SK-N-SH treated with all-trans-retinoic acid at 6 μM for 48 hours (cell line): Measurements from ENCODE around the gene DPP10.

Experiments used
- ATAC-seq: fragments of 200-7000 bp; cut with Tn5 transposase; 3 replicates; pipeline ENCODE4 v1.9.1; 2020; ENCODE audit warnings: mild to moderate bottlenecking, moderate library complexity
- ARNTL ChIP-seq: fragments of 450-650 bp; formaldehyde crosslinking; IDR thresholded peaks from 2 replicates; pipeline ENCODE4 v1.5.0; 2020; ENCODE audit warnings: low read depth, mild to moderate bottlenecking, moderate library complexity, borderline replicate concordance
- BACH2 ChIP-seq: fragments of 250-450 bp; sonication (Bioruptor Pico); IDR thresholded peaks from 2 replicates; pipeline ENCODE4 v1.9.0; 2021; ENCODE audit warnings: mild to moderate bottlenecking, borderline replicate concordance
- ESRRG ChIP-seq: fragments of 250-450 bp; sonication (Bioruptor Pico); IDR thresholded peaks from 2 replicates; pipeline ENCODE4 v1.6.1; 2021; ENCODE audit warnings: mild to moderate bottlenecking
- GLIS3 ChIP-seq: fragments of 250-450 bp; sonication (Bioruptor Pico); IDR thresholded peaks from 2 replicates; pipeline ENCODE4 v1.5.0; 2020; ENCODE audit warnings: mild to moderate bottlenecking, moderate library complexity
- OSR1 ChIP-seq: fragments of 250-450 bp; sonication (Bioruptor Pico); IDR thresholded peaks from 2 replicates; pipeline ENCODE4 v1.8.0; 2022; ENCODE audit warnings: moderate library complexity, mild to moderate bottlenecking, inconsistent platforms
- PPARA ChIP-seq: fragments of 250-450 bp; sonication (Bioruptor Pico); IDR thresholded peaks from 2 replicates; pipeline ENCODE4 v1.5.0; 2020; ENCODE audit warnings: mild to moderate bottlenecking, borderline replicate concordance
- RARB ChIP-seq: fragments of 250-450 bp; sonication (Bioruptor Pico); IDR thresholded peaks from 2 replicates; pipeline ENCODE4 v1.8.0; 2021; ENCODE audit warnings: mild to moderate bottlenecking, moderate library complexity
- SNAI2 ChIP-seq: fragments of 250-450 bp; sonication (Bioruptor Pico); IDR thresholded peaks from 2 replicates; pipeline ENCODE4 v1.5.0; 2020; ENCODE audit warnings: mild to moderate bottlenecking, moderate library complexity
- TCF4 ChIP-seq: fragments of 250-450 bp; sonication (Bioruptor Pico); IDR thresholded peaks from 2 replicates; pipeline ENCODE4 v1.8.0; 2021; ENCODE audit warnings: mild to moderate bottlenecking, moderate library complexity, borderline replicate concordance
- TOX ChIP-seq: fragments of 250-450 bp; sonication (Bioruptor Pico); IDR thresholded peaks from 2 replicates; pipeline ENCODE4 v1.8.0; 2021; ENCODE audit warnings: mild to moderate bottlenecking, moderate library complexity, borderline replicate concordance
- ZC3H10 ChIP-seq: fragments of 250-450 bp; sonication (Bioruptor Pico); IDR thresholded peaks from 2 replicates; pipeline ENCODE4 v1.5.1; 2021; ENCODE audit warnings: mild to moderate bottlenecking, moderate library complexity
- ZFP3 ChIP-seq: fragments of 250-450 bp; sonication (Bioruptor Pico); IDR thresholded peaks from 2 replicates; pipeline ENCODE4 v1.5.0; 2020; ENCODE audit warnings: mild to moderate bottlenecking, moderate library complexity
- ZFP30 ChIP-seq: fragments of 450-650 bp; formaldehyde crosslinking; IDR thresholded peaks from 2 replicates; pipeline ENCODE4 v1.5.0; 2022; ENCODE audit warnings: mild to moderate bottlenecking, moderate library complexity
- ZNF565 ChIP-seq: fragments of 450-650 bp; formaldehyde crosslinking; conservative IDR thresholded peaks from 2 replicates; pipeline ENCODE4 v1.5.0; 2020; ENCODE audit warnings: low read depth, mild to moderate bottlenecking, moderate library complexity
- ZNF70 ChIP-seq: fragments of 450-650 bp; formaldehyde crosslinking; IDR thresholded peaks from 2 replicates; pipeline ENCODE4 v1.5.0; 2020; ENCODE audit warnings: mild to moderate bottlenecking, moderate library complexity
- TF ChIP-seq, protein P1 (sequence below): fragments of 250-450 bp; sonication (Bioruptor Pico); IDR thresholded peaks from 2 replicates; pipeline ENCODE4 v1.5.1; 2021; ENCODE audit warnings: mild to moderate bottlenecking, moderate library complexity
- TF ChIP-seq, protein P2 (sequence below): fragments of 250-450 bp; sonication (Bioruptor Pico); IDR thresholded peaks from 2 replicates; pipeline ENCODE4 v1.8.0; 2020; ENCODE audit warnings: mild to moderate bottlenecking, moderate library complexity, borderline replicate concordance
- TF ChIP-seq, protein P3 (sequence below): fragments of 250-450 bp; sonication (Bioruptor Pico); IDR thresholded peaks from 2 replicates; pipeline ENCODE4 v1.5.1; 2020; ENCODE audit warnings: low read depth, mild to moderate bottlenecking, moderate library complexity
- TF ChIP-seq, protein P4 (sequence below): fragments of 250-450 bp; sonication (Bioruptor Pico); IDR thresholded peaks from 2 replicates; pipeline ENCODE4 v1.5.0; 2020; ENCODE audit warnings: mild to moderate bottlenecking, moderate library complexity
- TF ChIP-seq, protein P5 (sequence below): fragments of 250-450 bp; sonication (Bioruptor Pico); IDR thresholded peaks from 2 replicates; pipeline ENCODE4 v1.8.0; 2021; ENCODE audit warnings: low read depth, mild to moderate bottlenecking, moderate library complexity, borderline replicate concordance

The DPP10 gene

DNA sequence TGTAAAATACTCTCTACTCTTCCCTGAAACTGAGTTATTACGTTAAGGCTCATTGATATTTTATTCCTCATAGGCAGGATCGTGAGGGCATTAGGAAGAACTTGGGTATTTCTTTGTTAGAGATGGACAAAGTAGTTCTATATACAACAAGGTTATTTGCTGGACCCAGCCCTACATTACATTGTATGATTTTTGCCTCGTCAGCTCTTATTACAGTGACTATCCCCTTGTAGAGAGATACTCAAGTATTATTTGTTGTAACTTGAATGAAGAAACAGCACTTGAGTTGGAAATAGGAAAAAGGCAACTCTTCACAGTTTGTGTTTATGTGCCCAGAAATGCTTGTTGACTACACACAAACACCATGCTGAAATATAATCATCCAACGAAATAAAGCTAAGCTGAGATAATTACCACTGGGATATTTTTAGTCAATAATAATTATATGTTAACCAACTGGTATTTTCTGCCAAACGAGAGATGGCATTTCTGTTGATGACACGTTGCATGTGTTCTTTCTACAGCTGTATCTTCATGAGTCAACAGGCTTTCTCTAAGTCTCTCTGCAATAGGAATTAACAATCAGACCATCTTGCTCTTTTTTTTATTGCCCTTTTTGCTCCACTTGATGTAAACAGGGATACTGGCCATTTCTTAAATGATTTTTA lies 947.6 kb downstream of the DPP10 start:
- ATAC-seq, result no peak
- no peak for TF ChIP-seq ZNF565
- TF ChIP-seq, protein P1, sequence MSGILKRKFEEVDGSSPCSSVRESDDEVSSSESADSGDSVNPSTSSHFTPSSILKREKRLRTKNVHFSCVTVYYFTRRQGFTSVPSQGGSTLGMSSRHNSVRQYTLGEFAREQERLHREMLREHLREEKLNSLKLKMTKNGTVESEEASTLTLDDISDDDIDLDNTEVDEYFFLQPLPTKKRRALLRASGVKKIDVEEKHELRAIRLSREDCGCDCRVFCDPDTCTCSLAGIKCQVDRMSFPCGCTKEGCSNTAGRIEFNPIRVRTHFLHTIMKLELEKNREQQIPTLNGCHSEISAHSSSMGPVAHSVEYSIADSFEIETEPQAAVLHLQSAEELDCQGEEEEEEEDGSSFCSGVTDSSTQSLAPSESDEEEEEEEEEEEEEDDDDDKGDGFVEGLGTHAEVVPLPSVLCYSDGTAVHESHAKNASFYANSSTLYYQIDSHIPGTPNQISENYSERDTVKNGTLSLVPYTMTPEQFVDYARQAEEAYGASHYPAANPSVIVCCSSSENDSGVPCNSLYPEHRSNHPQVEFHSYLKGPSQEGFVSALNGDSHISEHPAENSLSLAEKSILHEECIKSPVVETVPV (CRISPR knock-in tag), result no peak
- TF ChIP-seq ZFP30 (CRISPR knock-in tag), result no peak
- TF ChIP-seq GLIS3 (CRISPR knock-in tag), result no peak
- TF ChIP-seq ESRRG, result no peak

DNA sequence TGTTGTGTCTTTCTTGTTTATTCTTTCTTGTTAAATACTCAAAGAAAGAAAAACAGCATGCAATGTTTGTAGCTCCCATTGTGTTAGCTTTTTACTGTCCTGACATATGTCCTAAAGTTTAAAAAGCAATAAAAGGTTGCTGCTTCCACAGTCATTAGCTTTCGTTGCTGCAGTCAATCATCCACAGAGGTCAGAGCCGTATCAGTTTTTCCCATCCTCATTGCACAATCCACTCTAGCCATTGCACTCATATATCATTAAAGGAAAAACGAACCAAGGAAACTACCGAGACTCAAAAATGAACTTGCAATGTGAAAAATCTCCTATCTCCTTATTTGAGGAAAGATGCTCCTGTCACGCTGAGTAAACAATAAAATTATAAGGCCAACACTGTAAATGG lies 954.1 kb downstream of the DPP10 start:
- no peak for ATAC-seq
- TF ChIP-seq TCF4 (CRISPR knock-in tag) (no peak), ARNTL (CRISPR knock-in tag) (no peak), ZFP30 (CRISPR knock-in tag) (no peak), PPARA (no peak), RARB (CRISPR knock-in tag) (no peak), ZNF70 (CRISPR knock-in tag) (no peak), ESRRG (no peak), ZFP3 (CRISPR knock-in tag) (no peak), SNAI2 (no peak), ZC3H10 (no peak), BACH2 (no peak)
- TF ChIP-seq, protein P2, sequence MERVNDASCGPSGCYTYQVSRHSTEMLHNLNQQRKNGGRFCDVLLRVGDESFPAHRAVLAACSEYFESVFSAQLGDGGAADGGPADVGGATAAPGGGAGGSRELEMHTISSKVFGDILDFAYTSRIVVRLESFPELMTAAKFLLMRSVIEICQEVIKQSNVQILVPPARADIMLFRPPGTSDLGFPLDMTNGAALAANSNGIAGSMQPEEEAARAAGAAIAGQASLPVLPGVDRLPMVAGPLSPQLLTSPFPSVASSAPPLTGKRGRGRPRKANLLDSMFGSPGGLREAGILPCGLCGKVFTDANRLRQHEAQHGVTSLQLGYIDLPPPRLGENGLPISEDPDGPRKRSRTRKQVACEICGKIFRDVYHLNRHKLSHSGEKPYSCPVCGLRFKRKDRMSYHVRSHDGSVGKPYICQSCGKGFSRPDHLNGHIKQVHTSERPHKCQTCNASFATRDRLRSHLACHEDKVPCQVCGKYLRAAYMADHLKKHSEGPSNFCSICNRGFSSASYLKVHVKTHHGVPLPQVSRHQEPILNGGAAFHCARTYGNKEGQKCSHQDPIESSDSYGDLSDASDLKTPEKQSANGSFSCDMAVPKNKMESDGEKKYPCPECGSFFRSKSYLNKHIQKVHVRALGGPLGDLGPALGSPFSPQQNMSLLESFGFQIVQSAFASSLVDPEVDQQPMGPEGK (CRISPR knock-in tag), result no peak
- TF ChIP-seq, protein P1 (CRISPR knock-in tag), result no peak
- TF ChIP-seq, protein P3, sequence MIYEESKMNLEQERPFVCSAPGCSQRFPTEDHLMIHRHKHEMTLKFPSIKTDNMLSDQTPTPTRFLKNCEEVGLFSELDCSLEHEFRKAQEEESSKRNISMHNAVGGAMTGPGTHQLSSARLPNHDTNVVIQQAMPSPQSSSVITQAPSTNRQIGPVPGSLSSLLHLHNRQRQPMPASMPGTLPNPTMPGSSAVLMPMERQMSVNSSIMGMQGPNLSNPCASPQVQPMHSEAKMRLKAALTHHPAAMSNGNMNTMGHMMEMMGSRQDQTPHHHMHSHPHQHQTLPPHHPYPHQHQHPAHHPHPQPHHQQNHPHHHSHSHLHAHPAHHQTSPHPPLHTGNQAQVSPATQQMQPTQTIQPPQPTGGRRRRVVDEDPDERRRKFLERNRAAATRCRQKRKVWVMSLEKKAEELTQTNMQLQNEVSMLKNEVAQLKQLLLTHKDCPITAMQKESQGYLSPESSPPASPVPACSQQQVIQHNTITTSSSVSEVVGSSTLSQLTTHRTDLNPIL (CRISPR knock-in tag), result no peak
- TF ChIP-seq, protein P4, sequence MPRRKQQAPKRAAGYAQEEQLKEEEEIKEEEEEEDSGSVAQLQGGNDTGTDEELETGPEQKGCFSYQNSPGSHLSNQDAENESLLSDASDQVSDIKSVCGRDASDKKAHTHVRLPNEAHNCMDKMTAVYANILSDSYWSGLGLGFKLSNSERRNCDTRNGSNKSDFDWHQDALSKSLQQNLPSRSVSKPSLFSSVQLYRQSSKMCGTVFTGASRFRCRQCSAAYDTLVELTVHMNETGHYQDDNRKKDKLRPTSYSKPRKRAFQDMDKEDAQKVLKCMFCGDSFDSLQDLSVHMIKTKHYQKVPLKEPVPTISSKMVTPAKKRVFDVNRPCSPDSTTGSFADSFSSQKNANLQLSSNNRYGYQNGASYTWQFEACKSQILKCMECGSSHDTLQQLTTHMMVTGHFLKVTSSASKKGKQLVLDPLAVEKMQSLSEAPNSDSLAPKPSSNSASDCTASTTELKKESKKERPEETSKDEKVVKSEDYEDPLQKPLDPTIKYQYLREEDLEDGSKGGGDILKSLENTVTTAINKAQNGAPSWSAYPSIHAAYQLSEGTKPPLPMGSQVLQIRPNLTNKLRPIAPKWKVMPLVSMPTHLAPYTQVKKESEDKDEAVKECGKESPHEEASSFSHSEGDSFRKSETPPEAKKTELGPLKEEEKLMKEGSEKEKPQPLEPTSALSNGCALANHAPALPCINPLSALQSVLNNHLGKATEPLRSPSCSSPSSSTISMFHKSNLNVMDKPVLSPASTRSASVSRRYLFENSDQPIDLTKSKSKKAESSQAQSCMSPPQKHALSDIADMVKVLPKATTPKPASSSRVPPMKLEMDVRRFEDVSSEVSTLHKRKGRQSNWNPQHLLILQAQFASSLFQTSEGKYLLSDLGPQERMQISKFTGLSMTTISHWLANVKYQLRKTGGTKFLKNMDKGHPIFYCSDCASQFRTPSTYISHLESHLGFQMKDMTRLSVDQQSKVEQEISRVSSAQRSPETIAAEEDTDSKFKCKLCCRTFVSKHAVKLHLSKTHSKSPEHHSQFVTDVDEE (CRISPR knock-in tag), result no peak
- TF ChIP-seq, protein P5, sequence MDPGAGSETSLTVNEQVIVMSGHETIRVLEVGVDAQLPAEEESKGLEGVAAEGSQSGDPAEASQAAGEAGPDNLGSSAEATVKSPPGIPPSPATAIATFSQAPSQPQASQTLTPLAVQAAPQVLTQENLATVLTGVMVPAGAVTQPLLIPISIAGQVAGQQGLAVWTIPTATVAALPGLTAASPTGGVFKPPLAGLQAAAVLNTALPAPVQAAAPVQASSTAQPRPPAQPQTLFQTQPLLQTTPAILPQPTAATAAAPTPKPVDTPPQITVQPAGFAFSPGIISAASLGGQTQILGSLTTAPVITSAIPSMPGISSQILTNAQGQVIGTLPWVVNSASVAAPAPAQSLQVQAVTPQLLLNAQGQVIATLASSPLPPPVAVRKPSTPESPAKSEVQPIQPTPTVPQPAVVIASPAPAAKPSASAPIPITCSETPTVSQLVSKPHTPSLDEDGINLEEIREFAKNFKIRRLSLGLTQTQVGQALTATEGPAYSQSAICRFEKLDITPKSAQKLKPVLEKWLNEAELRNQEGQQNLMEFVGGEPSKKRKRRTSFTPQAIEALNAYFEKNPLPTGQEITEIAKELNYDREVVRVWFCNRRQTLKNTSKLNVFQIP (CRISPR knock-in tag), result no peak

DNA sequence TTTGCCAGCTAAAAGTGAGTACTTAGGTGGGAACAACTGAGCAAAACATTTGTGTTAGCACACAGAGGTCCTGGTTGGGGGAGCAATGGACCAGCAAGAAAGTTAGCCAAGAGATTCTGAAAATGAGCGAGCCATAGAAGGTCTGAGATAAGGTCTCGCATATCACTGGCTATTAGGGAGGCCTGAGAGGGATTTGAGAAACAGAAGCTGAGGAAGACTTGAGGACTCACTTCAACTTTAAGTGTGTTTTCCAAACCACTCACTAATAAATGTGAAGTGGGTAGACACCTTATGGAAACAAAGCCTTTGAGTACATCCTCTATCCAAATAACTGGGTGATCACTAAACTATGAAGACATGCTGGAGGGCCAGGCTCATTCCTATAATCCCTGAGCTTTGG lies 958.5 kb downstream of the DPP10 start:
- TF ChIP-seq GLIS3 (CRISPR knock-in tag) (no peak), ESRRG (no peak), ZNF70 (CRISPR knock-in tag) (no peak), OSR1 (CRISPR knock-in tag) (no peak), TOX (no peak)
- TF ChIP-seq, protein P2 (CRISPR knock-in tag), result no peak
- no peak for ATAC-seq
